Transverse colon (tissue), 4 donors: ENCODE results near the gene PRPH. TPM values are rescaled to one million over a fixed set of nuclear protein-coding genes. Genes with fewer than 3 reads are reported as not detected.
"Not testable (repeated sequence)": the region's sequence is repeated elsewhere in the genome, so short reads cannot be mapped to it uniquely, and the experiment has no call there.

Experiments used
- DNase-seq: peaks from one replicate; pipeline ENCODE4 v3.0.0-alpha.2; 2019
- H3K27ac ChIP-seq, 4 donors: fragments of 200-600 bp; sonication (generic); 2 replicates each; pipeline ENCODE4 v1.5.1; 2016 to 2018; ENCODE audit warnings: inconsistent platforms in 4 of 4
- H3K27me3 ChIP-seq: fragments of 200-600 bp; sonication (generic); 2 replicates; pipeline ENCODE4 v1.5.1; 2017; ENCODE audit warnings: inconsistent platforms
- H3K36me3 ChIP-seq, 4 donors: fragments of 200-600 bp; sonication (generic); 2 replicates each; pipeline ENCODE4 v1.5.1; 2017 to 2019; ENCODE audit warnings: inconsistent platforms in 4 of 4
- H3K4me1 ChIP-seq, 4 donors: fragments of 200-600 bp; sonication (generic); 2 replicates each; pipeline ENCODE4 v1.5.1; 2017 to 2020; ENCODE audit warnings: inconsistent platforms in 4 of 4
- H3K4me3 ChIP-seq, 4 donors: fragments of 200-600 bp; sonication (generic); 1 replicate in 1 of 4; 2 replicates in 3 of 4; pipeline versions ENCODE4 v1.5.1 to v1.6.1; 2017 to 2019; ENCODE audit warnings: inconsistent platforms in 4 of 4
- H3K9me3 ChIP-seq, 2 donors: fragments of 200-600 bp; sonication (generic); 2 replicates each; pipeline ENCODE4 v1.5.1; 2017 to 2019; ENCODE audit warnings: inconsistent platforms in 2 of 2
- CTCF ChIP-seq, 5 experiments: fragments of 200-600 bp in 3 of 5; fragments of 450-650 bp in 2 of 5; sonication (generic) in 3 of 5; IDR thresholded peaks; 1 replicate in 2 of 5; 2 replicates in 3 of 5; pipeline ENCODE4 v1.5.1; 2016 to 2017; ENCODE audit warnings: antibody characterized with exemption in 5 of 5, inconsistent platforms in 3 of 5, mild to moderate bottlenecking in 2 of 5, moderate library complexity in 1 of 5
- EP300 ChIP-seq: sonication (generic); formaldehyde crosslinking; IDR thresholded peaks from one replicate; pipeline ENCODE4 v1.6.1; 2017; ENCODE audit warnings: antibody characterized with exemption, low read depth
- POLR2A ChIP-seq: fragments of 450-650 bp; IDR thresholded peaks from one replicate; pipeline ENCODE4 v1.6.1; 2016; ENCODE audit warnings: antibody characterized with exemption, mild to moderate bottlenecking, moderate library complexity
- POLR2AphosphoS5 ChIP-seq, 3 donors: sonication (generic); formaldehyde crosslinking; IDR thresholded peaks; one replicate each; pipeline ENCODE4 v1.6.1; 2016; ENCODE audit warnings: antibody characterized with exemption in 3 of 3
- WGBS, 2 donors: methylation state at CpG; one replicate each; pipeline ENCODE4 v1.1.5; 2018; ENCODE audit warnings: low coverage in 1 of 2; 5-methylcytosine and 5-hydroxymethylcytosine counted together
- in situ Hi-C, 4 donors: fragments of 200-750 bp; cut with MboI; loops; one replicate each; pipeline versions ENCODE4 v1.15.0 to v1.15.1; 2017; ENCODE audit warnings: low sequenced_read_pairs in 3 of 4, low pct_ligation_motif_present in 1 of 4, low pct_unique_long_range_greater_than_20kb in 1 of 4
- intact Hi-C: fragments of 100-400 bp; cut with DNase I; formaldehyde crosslinking; loops from one replicate; pipeline ENCODE4 v1.15.1; 2023; ENCODE audit warnings: low total_unique reads
- total RNA-seq, 4 donors: library from RNA; depleted of rRNA; stranded (reverse); fragments of >200 nt; gene quantifications; one replicate each; pipeline ENCODE4 v1.1.0, GENCODE V29; 2016

PRPH gene
- total RNA-seq, 4 donors from 2014 or later = 7.9 to 18.7 (median 10.5) TPM

GRCh38 chr12:49261721-49262120 lies 33.2 kb upstream of the PRPH start:
- no peak overlapping the region for H3K4me3 ChIP-seq
- intact Hi-C loops = no loop called here
- H3K36me3 ChIP-seq = no peaks in the 10 kb centered on the region
- TF ChIP-seq EP300 (no peak), POLR2A (no peak), CTCF (IDR thresholded peaks at IDR 0.05) (no peak), POLR2AphosphoS5 (IDR thresholded peaks at IDR 0.05) (no peak)
- DNase-seq = no peak
- no peaks in the 10 kb centered on the region for H3K9me3 ChIP-seq
- no peaks in the 10 kb centered on the region for H3K27me3 ChIP-seq
- peaks cover 0 to 20% (median 10%) of the 10 kb centered on the region in 4 donors for H3K4me1 ChIP-seq
- WGBS, 2 donors = 92 to 94% methylated on average over 2 of the region's 2 CpGs
- in situ Hi-C loops = no loop called here
- no peak overlapping the region for H3K27ac ChIP-seq

GRCh38 chr12:49263400-49263763 lies 31.6 kb upstream of the PRPH start:
- 74 to 90% methylated on average over 5 of the region's 5 CpGs for WGBS, 2 donors
- Histone ChIP-seq H3K36me3 (no peaks in the 10 kb centered on the region), H3K27ac (peak overlapping the region in 3 of 4 donors; percentile 96 to 99 (median 98)), H3K27me3 (no peaks in the 10 kb centered on the region), H3K4me1 (peaks cover 5 to 37% (median 26%) of the 10 kb centered on the region in 4 donors), H3K9me3 (no peaks in the 10 kb centered on the region), H3K4me3 (peak overlapping the region in 1 of 4 donors; percentile 84)
- TF ChIP-seq POLR2A = no peak
- no peak for TF ChIP-seq EP300
- no peak for DNase-seq
- in situ Hi-C loops = no loop called here
- intact Hi-C loops = no loop called here

- Histone ChIP-seq H3K27ac (peak overlapping the region; percentile 96 to 99 (median 98)), H3K27me3 (no peaks in the 10 kb centered on the region), H3K36me3 (no peaks in the 10 kb centered on the region), H3K4me3 (peak overlapping the region; percentile 48 to 94 (median 86)), H3K9me3 (no peaks in the 10 kb centered on the region), H3K4me1 (peaks cover 7 to 44% (median 32%) of the 10 kb centered on the region in 4 donors)
- 0 to 1% methylated on average over 10 to 31 of the region's 35 CpGs for WGBS, 2 donors
- TF ChIP-seq CTCF (IDR thresholded peaks at IDR 0.05) (no peak), POLR2AphosphoS5 (IDR thresholded peaks at IDR 0.05) (no peak), POLR2A (no peak), EP300 (no peak)
- intact Hi-C loops = no loop called here
- no peak for DNase-seq
- in situ Hi-C loops = no loop called here
These were observed 30.5 kb upstream of the PRPH start for GRCh38 chr12:49264466-49264872.

- 1% methylated on average over 60 of the region's 61 CpGs; no CpG with 5 or more reads in 1 of the 2 donors for WGBS, 2 donors
- Histone ChIP-seq H3K36me3 (peaks cover 0 to 6% (median under 1%) of the 10 kb centered on the region in 4 donors), H3K4me1 (peaks cover 7 to 44% (median 32%) of the 10 kb centered on the region in 4 donors), H3K27me3 (no peaks in the 10 kb centered on the region), H3K4me3 (peak within 1 kb of the TSS; percentile 70 to 94 (median 86)), H3K27ac (peak within 1 kb of the TSS; percentile 96 to 99 (median 98)), H3K9me3 (no peaks in the 10 kb centered on the region)
- in situ Hi-C loops (no loop called here), intact Hi-C loops (no loop called here)
- peak; percentile 96 for DNase-seq
- TF ChIP-seq POLR2AphosphoS5 (IDR thresholded peaks at IDR 0.05) (peak; percentile 94 to 99 (median 98)), CTCF (IDR thresholded peaks at IDR 0.05) (peak in 1 of 5 experiments; percentile 10), POLR2A (peak; percentile 98), EP300 (no peak)
These were observed 29.8 kb upstream of the PRPH start, which contains the start of gene TUBA1C for GRCh38 chr12:49264873-49265792. Gene TUBA1C (plus strand): TSS chr12:49265082. CDS start chr12:49265182, 100 bp downstream.

- H3K4me1 ChIP-seq = peaks cover 7 to 35% (median 29%) of the 10 kb centered on the region in 4 donors
- H3K4me3 ChIP-seq, intact Hi-C loops, in situ Hi-C loops, DNase-seq, H3K9me3 ChIP-seq, H3K27me3 ChIP-seq: not testable (repeated sequence)
- 92% methylated on average over 6 of the region's 6 CpGs; no CpG with 5 or more reads in 1 of the 2 donors for WGBS, 2 donors
- H3K27ac ChIP-seq = peak overlapping the region in 2 of 4 donors; percentile 0 to 46
- peaks cover 0 to 35% (median 16%) of the 10 kb centered on the region in 4 donors for H3K36me3 ChIP-seq
These were observed 25.8 kb upstream of the PRPH start for GRCh38 chr12:49269191-49269590.
